CD14-positive monocyte (primary cell): ENCODE results near the gene KCNMA1. TPM values are rescaled to one million over a fixed set of nuclear protein-coding genes. Genes with fewer than 3 reads are reported as not detected.

ENCODE experiments used
- DNase-seq, 3 donors: peaks; one replicate each; pipeline ENCODE4 v3.0.0-alpha.2; 2011 to 2022
- H2AFZ ChIP-seq: 2 replicates; pipeline ENCODE4 v1.6.0; 2012; ENCODE audit warnings: mild to moderate bottlenecking, low read depth, low read length, inconsistent platforms; ENCODE audit not compliant: insufficient read depth, poor library complexity, severe bottlenecking
- H3K27ac ChIP-seq, 2 donors: 1 replicate in 1 of 2; 2 replicates in 1 of 2; pipeline ENCODE4 v1.5.1; 2012 to 2013; ENCODE audit warnings: low read length in 2 of 2, control low read depth in 1 of 2, inconsistent platforms in 1 of 2, low read depth in 1 of 2, mild to moderate bottlenecking in 1 of 2
- H3K27me3 ChIP-seq, 2 donors: one replicate each; pipeline versions ENCODE4 v1.6.0 to v1.6.1; 2011 to 2013; ENCODE audit warnings: low read length in 2 of 2; ENCODE audit not compliant: control insufficient read depth in 2 of 2, insufficient read depth in 2 of 2
- H3K36me3 ChIP-seq, 2 donors: replicated peaks in 1 of 2; 1 replicate in 1 of 2; 2 replicates in 1 of 2; pipeline versions ENCODE4 v1.5.1 to v1.6.1; 2012 to 2013; ENCODE audit warnings: low read length in 2 of 2, control low read depth in 1 of 2, inconsistent platforms in 1 of 2, mild to moderate bottlenecking in 1 of 2; ENCODE audit not compliant: insufficient read depth in 2 of 2, control insufficient read depth in 1 of 2
- H3K4me1 ChIP-seq, 2 donors: 1 replicate in 1 of 2; 2 replicates in 1 of 2; pipeline versions ENCODE4 v1.5.1 to v1.6.1; 2012 to 2013; ENCODE audit warnings: low read length in 2 of 2, control low read depth in 1 of 2, inconsistent platforms in 1 of 2, mild to moderate bottlenecking in 1 of 2, moderate library complexity in 1 of 2; ENCODE audit not compliant: insufficient read depth in 2 of 2, control insufficient read depth in 1 of 2
- H3K4me2 ChIP-seq: replicated peaks from 2 replicates; pipeline ENCODE3; 2012; ENCODE audit warnings: low read length, moderate library complexity, mild to moderate bottlenecking; ENCODE audit not compliant: poor library complexity, severe bottlenecking; ENCODE audit errors: extremely low read depth
- H3K4me3 ChIP-seq, 3 experiments: fragments of 200-600 bp in 1 of 3; sonication (generic) in 1 of 3; replicated peaks in 1 of 3; 1 replicate in 2 of 3; 2 replicates in 1 of 3; pipeline ENCODE4 v1.5.1; 2011 to 2013; ENCODE audit warnings: low read length in 3 of 3, mild to moderate bottlenecking in 3 of 3, control low read depth in 2 of 3, low read depth in 2 of 3, inconsistent platforms in 1 of 3, moderate library complexity in 1 of 3
- H3K79me2 ChIP-seq: 2 replicates; pipeline ENCODE4 v1.6.0; 2012; ENCODE audit warnings: mild to moderate bottlenecking, control low read depth, inconsistent platforms, low read length, moderate library complexity; ENCODE audit not compliant: insufficient read depth
- H3K9ac ChIP-seq: 2 replicates; pipeline ENCODE4 v1.6.0; 2017; ENCODE audit warnings: low read length, mild to moderate bottlenecking; ENCODE audit not compliant: insufficient read depth, poor library complexity, severe bottlenecking
- H3K9me3 ChIP-seq, 2 donors: replicated peaks in 1 of 2; 1 replicate in 1 of 2; 2 replicates in 1 of 2; pipeline versions ENCODE4 v1.5.1 to v1.6.1; 2012 to 2013; ENCODE audit warnings: low read length in 2 of 2, control low read depth in 1 of 2; ENCODE audit not compliant: control insufficient read depth in 1 of 2, insufficient read depth in 1 of 2
- H4K20me1 ChIP-seq: 2 replicates; pipeline ENCODE4 v1.6.0; 2012; ENCODE audit warnings: mild to moderate bottlenecking, low read length, control low read depth, moderate library complexity; ENCODE audit not compliant: insufficient read depth
- H3K27ac Mint-ChIP-seq, 7 donors: one replicate each; pipeline ENCODE4 v1.8.0; 2020; ENCODE audit warnings: mild to moderate bottlenecking in 7 of 7, mixed read lengths in 7 of 7, moderate library complexity in 6 of 7, inconsistent platforms in 2 of 7
- H3K27me3 Mint-ChIP-seq, 3 donors: one replicate each; pipeline ENCODE4 v1.8.0; 2021 to 2022; ENCODE audit warnings: low read depth in 3 of 3, mild to moderate bottlenecking in 3 of 3, mixed read lengths in 3 of 3, moderate library complexity in 3 of 3, inconsistent platforms in 1 of 3
- H3K36me3 Mint-ChIP-seq, 2 donors: one replicate each; pipeline ENCODE4 v1.8.0; 2020; ENCODE audit warnings: mixed read lengths in 2 of 2, inconsistent platforms in 1 of 2, mild to moderate bottlenecking in 1 of 2
- H3K4me1 Mint-ChIP-seq: one replicate; pipeline ENCODE4 v1.8.0; 2020; ENCODE audit warnings: mild to moderate bottlenecking, mixed read lengths
- H3K4me3 Mint-ChIP-seq, 2 donors: one replicate each; pipeline ENCODE4 v1.8.0; 2020; ENCODE audit warnings: mild to moderate bottlenecking in 2 of 2, mixed read lengths in 2 of 2, moderate library complexity in 1 of 2
- H3K9me3 Mint-ChIP-seq, 7 donors: one replicate each; pipeline ENCODE4 v1.8.0; 2020 to 2022; ENCODE audit warnings: mixed read lengths in 7 of 7, mild to moderate bottlenecking in 6 of 7, moderate library complexity in 6 of 7, inconsistent platforms in 2 of 7
- WGBS: methylation state at CpG from one replicate; pipeline ENCODE4 v1.1.5; 2013; ENCODE audit warnings: missing lambda C conversion rate; ENCODE audit not compliant: insufficient coverage; 5-methylcytosine and 5-hydroxymethylcytosine counted together
- intact Hi-C, 2 donors: fragments of 100-400 bp; cut with micrococcal nuclease; formaldehyde crosslinking; loops; one replicate each; pipeline versions ENCODE4 v1.15.0 to v1.15.1; 2023
- polyA plus RNA-seq, 3 donors: library from polyadenylated mRNA; depleted of rRNA in 1 of 3; unstranded in 2 of 3; stranded (reverse) in 1 of 3; fragments of 300-500 nt in 2 of 3; fragments of >200 nt in 1 of 3; fragmentation: Illumina TruSeq in 2 of 3; gene quantifications; 1 replicate in 2 of 3; 2 replicates in 1 of 3; pipeline ENCODE4 v1.2.3, GENCODE V29; 2012 to 2021
- TF ChIP-seq, protein P1 (sequence below): fragments of 200-600 bp; IDR thresholded peaks from one replicate; pipeline ENCODE4 v1.8.0; 2022; ENCODE audit warnings: antibody characterized with exemption, mild to moderate bottlenecking

KCNMA1 gene
- polyA plus RNA-seq, 3 donors: 0.11 to 1.0 TPM; not detected in 1

DNA sequence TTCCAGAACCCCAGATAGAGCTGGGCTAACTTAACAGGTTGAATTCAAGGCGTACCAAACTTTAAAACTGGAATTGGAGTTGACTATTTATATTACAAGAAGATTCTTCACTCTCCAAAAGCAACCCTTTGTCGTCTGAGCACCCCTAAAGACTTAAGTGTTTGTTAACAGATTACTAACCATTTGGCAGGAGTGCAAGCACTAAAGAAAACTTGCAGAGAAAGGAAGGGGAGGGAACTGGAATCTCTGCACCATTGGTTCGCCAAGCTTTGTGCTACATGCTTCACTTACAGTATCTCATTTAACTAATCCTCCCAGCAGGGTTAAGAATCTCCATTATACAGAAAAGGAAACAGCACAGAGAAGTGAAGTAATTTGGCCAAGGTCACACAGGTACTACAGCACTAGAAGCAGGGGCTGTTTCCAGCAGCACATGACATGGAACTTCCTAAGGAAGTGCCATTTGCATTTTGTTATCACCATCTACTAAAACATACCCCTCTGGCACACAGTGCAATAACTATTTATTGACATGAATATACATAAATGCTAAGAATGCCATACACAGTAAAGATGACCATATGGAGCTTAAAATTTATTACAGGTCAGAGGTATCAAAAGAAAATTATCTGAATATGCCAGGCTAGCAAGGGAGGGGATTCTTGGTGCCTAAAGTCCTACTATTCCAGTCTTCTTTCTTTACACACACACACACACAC, 201.2 kb downstream of the KCNMA1 start:
- no peak overlapping the region for H2AFZ ChIP-seq
- no peaks in the 10 kb centered on the region for H3K27me3 ChIP-seq
- no peak overlapping the region for H3K4me2 ChIP-seq
- H3K27ac ChIP-seq: no peak overlapping the region
- H3K4me1 ChIP-seq: no peaks in the 10 kb centered on the region
- no peak for DNase-seq
- H3K27ac Mint-ChIP-seq: no peak overlapping the region
- TF ChIP-seq, protein P1, sequence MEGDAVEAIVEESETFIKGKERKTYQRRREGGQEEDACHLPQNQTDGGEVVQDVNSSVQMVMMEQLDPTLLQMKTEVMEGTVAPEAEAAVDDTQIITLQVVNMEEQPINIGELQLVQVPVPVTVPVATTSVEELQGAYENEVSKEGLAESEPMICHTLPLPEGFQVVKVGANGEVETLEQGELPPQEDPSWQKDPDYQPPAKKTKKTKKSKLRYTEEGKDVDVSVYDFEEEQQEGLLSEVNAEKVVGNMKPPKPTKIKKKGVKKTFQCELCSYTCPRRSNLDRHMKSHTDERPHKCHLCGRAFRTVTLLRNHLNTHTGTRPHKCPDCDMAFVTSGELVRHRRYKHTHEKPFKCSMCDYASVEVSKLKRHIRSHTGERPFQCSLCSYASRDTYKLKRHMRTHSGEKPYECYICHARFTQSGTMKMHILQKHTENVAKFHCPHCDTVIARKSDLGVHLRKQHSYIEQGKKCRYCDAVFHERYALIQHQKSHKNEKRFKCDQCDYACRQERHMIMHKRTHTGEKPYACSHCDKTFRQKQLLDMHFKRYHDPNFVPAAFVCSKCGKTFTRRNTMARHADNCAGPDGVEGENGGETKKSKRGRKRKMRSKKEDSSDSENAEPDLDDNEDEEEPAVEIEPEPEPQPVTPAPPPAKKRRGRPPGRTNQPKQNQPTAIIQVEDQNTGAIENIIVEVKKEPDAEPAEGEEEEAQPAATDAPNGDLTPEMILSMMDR: no peak
- H4K20me1 ChIP-seq: no peaks in the 10 kb centered on the region
- peaks cover 2 to 15% (median 7%) of the 10 kb centered on the region in 3 donors for H3K27me3 Mint-ChIP-seq
- intact Hi-C loops: no loop called here
- H3K79me2 ChIP-seq: no peaks in the 10 kb centered on the region
- no peak overlapping the region for H3K4me3 ChIP-seq
- H3K36me3 ChIP-seq: no peaks in the 10 kb centered on the region
- no peaks in the 10 kb centered on the region for H3K9me3 Mint-ChIP-seq
- WGBS: no CpG with 5 or more reads among the region's 3 CpGs
- no peaks in the 10 kb centered on the region for H3K9me3 ChIP-seq
- no peak overlapping the region for H3K4me3 Mint-ChIP-seq
- H3K36me3 Mint-ChIP-seq: no peaks in the 10 kb centered on the region
- no peaks in the 10 kb centered on the region for H3K4me1 Mint-ChIP-seq
- no peak overlapping the region for H3K9ac ChIP-seq

DNA sequence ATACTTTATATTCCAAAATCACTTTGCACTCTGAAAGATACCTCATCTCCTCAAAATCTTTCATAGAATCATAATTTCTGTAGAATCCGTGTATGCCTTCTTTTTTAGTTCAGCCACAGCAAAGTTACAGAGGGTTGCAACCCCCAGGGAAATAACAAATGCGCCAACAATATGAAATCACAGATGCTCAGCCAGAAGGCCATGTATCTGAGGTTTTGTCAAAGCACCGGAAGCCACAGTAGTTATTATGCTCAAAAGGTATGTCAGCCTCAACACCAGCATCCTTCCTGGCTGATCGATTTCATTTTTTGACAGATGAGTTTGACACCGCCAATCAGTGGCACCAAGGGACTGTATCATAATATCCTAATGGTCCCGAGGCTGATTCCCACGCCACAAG, 204.1 kb downstream of the KCNMA1 start:
- Histone ChIP-seq H2AFZ (no peak overlapping the region), H3K9me3 (no peaks in the 10 kb centered on the region), H3K4me1 (no peaks in the 10 kb centered on the region), H3K27ac (no peak overlapping the region), H3K4me3 (no peak overlapping the region), H3K4me2 (no peak overlapping the region), H4K20me1 (no peaks in the 10 kb centered on the region), H3K9ac (no peak overlapping the region), H3K27me3 (no peaks in the 10 kb centered on the region), H3K79me2 (no peaks in the 10 kb centered on the region), H3K36me3 (no peaks in the 10 kb centered on the region)
- intact Hi-C loops: no loop called here
- DNase-seq: no peak
- no peak overlapping the region for H3K27ac Mint-ChIP-seq
- H3K9me3 Mint-ChIP-seq: no peaks in the 10 kb centered on the region
- peaks cover 5 to 7% (median 7%) of the 10 kb centered on the region in 3 donors for H3K27me3 Mint-ChIP-seq
- no peaks in the 10 kb centered on the region for H3K4me1 Mint-ChIP-seq
- 92% methylated on average over 6 of the region's 7 CpGs for WGBS
- no peaks in the 10 kb centered on the region for H3K36me3 Mint-ChIP-seq
- TF ChIP-seq, protein P1: no peak
- no peak overlapping the region for H3K4me3 Mint-ChIP-seq
